Retinal pigment epithelial cell (primary cell): ENCODE measurements around the gene AIF1.

Source experiments
- DNase-seq: peaks from one replicate; pipeline ENCODE4 v3.0.0-alpha.2; 2010; ENCODE audit warnings: low read depth
- H3K4me3 ChIP-seq: 2 replicates; pipeline ENCODE4 v1.5.1; 2011; ENCODE audit warnings: mild to moderate bottlenecking, low read length, control low read depth, moderate library complexity
- CTCF ChIP-seq: conservative IDR thresholded peaks from 2 replicates; pipeline ENCODE4 v1.5.1; 2011; ENCODE audit warnings: low read depth, low read length, control low read depth, inconsistent platforms

AIF1 gene

GRCh38 chr6:31639449-31639861, 24.4 kb downstream of the AIF1 start:
- no peak overlapping the region for H3K4me3 ChIP-seq
- no peak for TF ChIP-seq CTCF
- DNase-seq, result no peak

GRCh38 chr6:31640612-31641011, 25.6 kb downstream of the AIF1 start:
- no peak for TF ChIP-seq CTCF
- no peak overlapping the region for H3K4me3 ChIP-seq
- no peak for DNase-seq

- TF ChIP-seq CTCF, result no peak
- DNase-seq, result no peak
- H3K4me3 ChIP-seq, result no peak overlapping the region
Measured at GRCh38 chr6:31641370-31641769, 26.3 kb downstream of the AIF1 start.

- H3K4me3 ChIP-seq, result no peak overlapping the region
- no peak for TF ChIP-seq CTCF
- DNase-seq, result no peak
Measured at GRCh38 chr6:31642798-31643570, 27.9 kb downstream of the AIF1 start.

GRCh38 chr6:31643818-31644454, 28.9 kb downstream of the AIF1 start:
- TF ChIP-seq CTCF, result no peak
- no peak for DNase-seq
- no peak overlapping the region for H3K4me3 ChIP-seq

GRCh38 chr6:31645325-31645724, 30.3 kb downstream of the AIF1 start:
- no peak for TF ChIP-seq CTCF
- DNase-seq, result no peak
- H3K4me3 ChIP-seq, result no peak overlapping the region
